HepG2 (cell line): ENCODE results near the gene KCNIP3. TPM values are rescaled to one million over a fixed set of nuclear protein-coding genes. Genes with fewer than 3 reads are reported as not detected.

Experiments used
- ATAC-seq: fragments of 200-7000 bp; cut with Tn5 transposase; 3 replicates; pipeline ENCODE4 v1.9.1; 2020; ENCODE audit warnings: mild to moderate bottlenecking, moderate library complexity
- BruUV-seq: library from RNA; stranded (reverse); fragments of 400-500 nt; replicated peaks from 2 replicates; lab custom pipeline; 2021; lab: Mats Ljungman, UMichigan
- CTCF ChIA-PET: fragments of 300-600 bp; formaldehyde crosslinking; extraction: SDS; loops from one replicate; lab custom pipeline; 2021; ENCODE audit warnings: low total read pairs, inconsistent platforms, low intra/inter-chr PET ratio; lab: Yijun Ruan, JAX
- POLR2A ChIA-PET: fragments of 350-600 bp; sonication (Branson Sonifier 250); formaldehyde crosslinking; loops from one replicate; lab custom pipeline; 2020; ENCODE audit warnings: antibody characterized with exemption, inconsistent platforms; lab: Yijun Ruan, JAX
- DNase-seq: peaks from one replicate; pipeline ENCODE4 v3.0.0-alpha.2; 2015; ENCODE audit warnings: low spot score
- FAIRE-seq: peaks from 3 replicates; lab custom pipeline; 2011; peaks lifted over from hg19 to GRCh38; lab: Jason Lieb, UNC
- H2AFZ ChIP-seq: one replicate; pipeline ENCODE4 v1.6.1; 2011; ENCODE audit warnings: low read length, inconsistent platforms
- H3K27ac ChIP-seq: fragments of 300-600 bp; 3 replicates; pipeline ENCODE4 v1.8.0; 2011; ENCODE audit warnings: mixed run types, mild to moderate bottlenecking, mixed read lengths, low read length, inconsistent platforms; ENCODE audit not compliant: insufficient read depth; ENCODE audit errors: extremely low read length
- H3K27me3 ChIP-seq, 2 experiments: fragments of 200-600 bp in 1 of 2; 2 replicates in 1 of 2; 3 replicates in 1 of 2; pipeline versions ENCODE4 v1.6.0 to v1.8.0; 2011; ENCODE audit warnings: low read length in 2 of 2, mild to moderate bottlenecking in 2 of 2, moderate library complexity in 2 of 2, inconsistent platforms in 1 of 2; ENCODE audit not compliant: insufficient read depth in 2 of 2, control insufficient read depth in 1 of 2
- H3K36me3 ChIP-seq, 2 experiments: fragments of 200-600 bp in 1 of 2; replicated peaks in 1 of 2; 2 replicates in 1 of 2; 3 replicates in 1 of 2; pipeline versions ENCODE4 v1.5.1 to v1.8.0; 2011; ENCODE audit warnings: low read length in 2 of 2, inconsistent platforms in 1 of 2; ENCODE audit not compliant: insufficient read depth in 2 of 2, control insufficient read depth in 1 of 2
- H3K4me1 ChIP-seq: 2 replicates; pipeline ENCODE4 v1.5.1; 2012; ENCODE audit warnings: low read length, inconsistent platforms; ENCODE audit not compliant: insufficient read depth
- H3K4me2 ChIP-seq: 2 replicates; pipeline ENCODE4 v1.6.0; 2011; ENCODE audit warnings: low read depth, low read length, inconsistent platforms
- H3K4me3 ChIP-seq, 3 experiments: fragments of 200-600 bp in 1 of 3; sonication (generic), shearing (Covaris generic) in 1 of 3; replicated peaks in 1 of 3; 2 replicates each; pipeline ENCODE4 v1.5.1; 2011 to 2016; ENCODE audit warnings: low read length in 3 of 3, inconsistent platforms in 2 of 3, low read depth in 2 of 3, mild to moderate bottlenecking in 2 of 3, control low read depth in 1 of 3, mixed read lengths in 1 of 3; ENCODE audit not compliant: insufficient read depth in 1 of 3
- H3K79me2 ChIP-seq: one replicate; pipeline ENCODE4 v1.6.1; 2011; ENCODE audit warnings: low read length, inconsistent platforms; ENCODE audit not compliant: insufficient read depth
- H3K9ac ChIP-seq: 2 replicates; pipeline ENCODE4 v1.6.0; 2011; ENCODE audit warnings: mild to moderate bottlenecking, low read depth, low read length, inconsistent platforms; ENCODE audit not compliant: insufficient read depth
- H3K9me3 ChIP-seq: 2 replicates; pipeline ENCODE4 v1.5.1; 2012; ENCODE audit warnings: mild to moderate bottlenecking, low read length
- H4K20me1 ChIP-seq: 2 replicates; pipeline ENCODE4 v1.6.0; 2011; ENCODE audit warnings: inconsistent platforms, mild to moderate bottlenecking, low read length, moderate library complexity; ENCODE audit not compliant: insufficient read depth
- CHCHD3 ChIP-seq: sonication (generic); formaldehyde crosslinking; IDR thresholded peaks from 2 replicates; pipeline ENCODE4 v1.8.0; 2022; ENCODE audit warnings: mild to moderate bottlenecking, missing genetic modification reagents, moderate library complexity
- CREB1 ChIP-seq, 2 experiments: fragments of 450-650 bp in 1 of 2; IDR thresholded peaks; 2 replicates each; pipeline ENCODE4 v1.6.1; 2016 to 2017; ENCODE audit warnings: control low read depth in 1 of 2, mild to moderate bottlenecking in 1 of 2, missing compliant biosample characterization in 1 of 2, missing genetic modification characterization in 1 of 2
- EEA1 ChIP-seq: sonication (generic); formaldehyde crosslinking; IDR thresholded peaks from 2 replicates; pipeline ENCODE4 v1.5.1; 2020; ENCODE audit warnings: mild to moderate bottlenecking, missing genetic modification reagents, borderline replicate concordance
- ELF1 ChIP-seq: sonication (generic); formaldehyde crosslinking; IDR thresholded peaks from 2 replicates; pipeline ENCODE4 v1.4.0; 2020; ENCODE audit warnings: missing genetic modification reagents
- FLYWCH1 ChIP-seq: sonication (generic); formaldehyde crosslinking; IDR thresholded peaks from 2 replicates; pipeline ENCODE4 v1.8.1; 2023; ENCODE audit warnings: mild to moderate bottlenecking, missing genetic modification reagents
- FOXA3 ChIP-seq: IDR thresholded peaks from 2 replicates; pipeline ENCODE4 v1.6.1; 2016; ENCODE audit warnings: missing genetic modification reagents, missing compliant biosample characterization
- PLRG1 ChIP-seq: fragments of 450-650 bp; conservative IDR thresholded peaks from 2 replicates; pipeline ENCODE4 v1.6.1; 2016
- SALL2 ChIP-seq: sonication (generic); formaldehyde crosslinking; IDR thresholded peaks from 2 replicates; pipeline ENCODE4 v1.8.1; 2023; ENCODE audit warnings: mild to moderate bottlenecking, missing genetic modification reagents, inconsistent platforms
- SIN3A ChIP-seq: IDR thresholded peaks from 2 replicates; pipeline ENCODE4 v1.6.1; 2011; ENCODE audit warnings: low read depth, mild to moderate bottlenecking, control low read depth, low read length, borderline replicate concordance
- ZFP36L1 ChIP-seq: sonication (generic); formaldehyde crosslinking; IDR thresholded peaks from 2 replicates; pipeline ENCODE4 v1.8.0; 2022; ENCODE audit warnings: mild to moderate bottlenecking, missing genetic modification reagents, moderate library complexity
- ZNF235 ChIP-seq: sonication (generic); formaldehyde crosslinking; IDR thresholded peaks from 2 replicates; pipeline ENCODE4 v1.8.1; 2023; ENCODE audit warnings: mild to moderate bottlenecking, missing genetic modification reagents, borderline replicate concordance
- ZNF274 ChIP-seq: sonication (generic); formaldehyde crosslinking; IDR thresholded peaks from 2 replicates; pipeline ENCODE4 v1.5.1; 2020; ENCODE audit warnings: mild to moderate bottlenecking, missing genetic modification reagents
- ZNF367 ChIP-seq: sonication (generic); formaldehyde crosslinking; IDR thresholded peaks from 2 replicates; pipeline ENCODE4 v1.4.0; 2020; ENCODE audit warnings: missing genetic modification reagents, borderline replicate concordance
- ZSCAN21 ChIP-seq: sonication (generic); formaldehyde crosslinking; IDR thresholded peaks from 2 replicates; pipeline ENCODE4 v1.8.0; 2022; ENCODE audit warnings: mild to moderate bottlenecking, missing genetic modification reagents, moderate library complexity, borderline replicate concordance
- WGBS: methylation state at CpG from one replicate; pipeline ENCODE4 v1.1.6; 2017; ENCODE audit warnings: low lambda C conversion rate; 5-methylcytosine and 5-hydroxymethylcytosine counted together
- in situ Hi-C: cut with HindIII; loops from 2 replicates; pipeline ENCODE4 v1.10.0; 2017; ENCODE audit warnings: low pct_unique_long_range_greater_than_20kb; ENCODE audit not compliant: extremely low pct_ligation_motif_present
- intact Hi-C: fragments of 100-400 bp; cut with micrococcal nuclease; formaldehyde crosslinking; loops from one replicate; pipeline ENCODE4 v1.10.0; 2022; ENCODE audit not compliant: unreplicated experiment
- polyA plus RNA-seq, 8 experiments: library from polyadenylated mRNA; depleted of rRNA in 3 of 8; stranded (reverse) in 7 of 8; unstranded in 1 of 8; fragments of >200 nt; fragmentation: Illumina TruSeq in 4 of 8; extraction: Trizol in 4 of 8; gene quantifications; 2 replicates each; pipeline versions ENCODE4 v1.2.1 to v1.2.3, GENCODE V29; 2011 to 2016; ENCODE audit warnings: low read depth in 4 of 8, missing spikeins in 1 of 8, mixed read lengths in 1 of 8; ENCODE audit not compliant: insufficient read depth in 1 of 8
- total RNA-seq, 5 experiments: library from RNA; depleted of rRNA; stranded (reverse); fragments of >200 nt; fragmentation: Illumina TruSeq; extraction: Trizol; gene quantifications; 2 replicates each; pipeline ENCODE4 v1.2.3, GENCODE V29; 2016; ENCODE audit warnings: low read depth in 1 of 5
- TF ChIP-seq, protein P1 (sequence below): sonication (generic); formaldehyde crosslinking; IDR thresholded peaks from 2 replicates; pipeline ENCODE4 v1.8.0; 2022; ENCODE audit warnings: missing genetic modification reagents, mild to moderate bottlenecking, borderline replicate concordance
- TF ChIP-seq, protein P2 (sequence below): sonication (generic); formaldehyde crosslinking; conservative IDR thresholded peaks from 2 replicates; pipeline ENCODE4 v1.8.0; 2022; ENCODE audit warnings: mild to moderate bottlenecking, moderate library complexity, missing genetic modification reagents

Gene KCNIP3
- total and polyA plus RNA-seq, 2 of the 13 experiments (the other 11 are each of a cell fraction or from before 2014, with no cell fraction given): not detected

DNA sequence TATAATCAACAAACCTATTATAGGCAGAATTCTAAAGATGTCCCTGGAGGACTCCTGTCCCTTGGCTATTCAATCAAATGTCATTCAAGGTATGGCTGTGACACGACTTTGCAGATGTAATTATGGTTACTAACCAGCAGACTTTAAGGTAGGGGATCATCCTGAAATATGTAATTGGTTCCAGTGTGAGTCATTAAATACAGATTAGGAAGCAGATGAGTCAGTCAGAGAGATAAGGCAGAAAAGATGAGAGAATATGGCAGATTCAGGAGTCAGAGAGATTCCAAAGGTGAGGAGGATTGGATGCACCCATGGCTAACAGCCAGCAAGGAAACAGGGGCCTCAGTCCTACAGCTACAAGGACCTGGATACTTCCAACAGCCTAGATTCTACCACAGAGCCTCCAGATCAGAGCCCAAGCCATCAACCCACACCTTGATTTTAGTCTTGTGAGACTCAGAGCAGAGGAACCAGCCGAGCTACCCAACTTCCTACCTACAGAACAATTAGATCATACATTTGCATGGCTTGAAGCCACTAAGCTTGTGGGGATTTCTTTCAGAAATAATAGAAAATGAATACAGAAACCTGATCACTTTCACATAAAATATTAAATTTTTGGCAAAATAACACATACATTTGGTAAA is 34.1 kb upstream of the KCNIP3 start:
- no TSS peak for BruUV-seq
- 2% methylated on average over 2 of the region's 2 CpGs for WGBS

DNA sequence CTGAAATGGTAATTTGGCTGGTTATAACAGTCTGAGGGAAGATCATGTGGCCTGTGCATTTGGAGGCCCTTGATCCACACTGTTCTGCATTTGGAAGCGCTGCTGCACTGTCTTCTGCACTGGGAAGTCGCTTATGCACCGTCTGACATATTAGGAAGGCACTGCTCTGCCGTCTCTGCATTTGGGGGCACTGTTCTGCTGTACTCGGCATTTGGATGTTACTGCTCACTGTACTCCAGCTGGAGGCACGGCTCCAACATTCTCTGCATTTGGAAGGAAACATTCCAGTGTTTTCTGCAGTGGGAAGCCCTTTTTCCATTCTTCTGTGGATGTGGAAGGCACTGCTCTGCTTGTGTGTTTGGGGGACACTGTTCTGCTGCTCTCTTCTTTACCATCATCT is 32.5 kb upstream of the KCNIP3 start:
- ChIA-PET CTCF (no interaction called here), POLR2A (no interaction called here)
- no peaks in the 10 kb centered on the region for H3K9me3 ChIP-seq
- H3K27ac ChIP-seq: no peak overlapping the region
- H3K27me3 ChIP-seq: peaks cover 11 to 37% of the 10 kb centered on the region in 2 experiments; a peak in 3 of 5 replicates
- H3K36me3 ChIP-seq: no peaks in the 10 kb centered on the region
- BruUV-seq: no TSS peak
- in situ Hi-C loops (no loop called here), intact Hi-C loops (no loop called here)
- ATAC-seq (peak; percentile 58), DNase-seq (no peak), FAIRE-seq (no peak)
- no peak overlapping the region for H2AFZ ChIP-seq
- no peak overlapping the region for H3K9ac ChIP-seq
- no peaks in the 10 kb centered on the region for H3K79me2 ChIP-seq
- no peak overlapping the region for H3K4me3 ChIP-seq
- H3K4me1 ChIP-seq: no peaks in the 10 kb centered on the region
- 2% methylated on average over 6 of the region's 6 CpGs for WGBS
- H3K4me2 ChIP-seq: no peak overlapping the region
- no peaks in the 10 kb centered on the region for H4K20me1 ChIP-seq
- TF ChIP-seq ELF1 (CRISPR knock-in tag) (no peak), SALL2 (CRISPR knock-in tag) (no peak), FOXA3 (CRISPR knock-in tag) (no peak), ZSCAN21 (CRISPR knock-in tag) (no peak), ZFP36L1 (CRISPR knock-in tag) (no peak), ZNF235 (CRISPR knock-in tag) (no peak), ZNF274 (no peak), CREB1 (IDR thresholded peaks at IDR 0.05) (no peak), CREB1 (CRISPR knock-in tag; IDR thresholded peaks at IDR 0.05) (no peak)
- TF ChIP-seq, protein P1, sequence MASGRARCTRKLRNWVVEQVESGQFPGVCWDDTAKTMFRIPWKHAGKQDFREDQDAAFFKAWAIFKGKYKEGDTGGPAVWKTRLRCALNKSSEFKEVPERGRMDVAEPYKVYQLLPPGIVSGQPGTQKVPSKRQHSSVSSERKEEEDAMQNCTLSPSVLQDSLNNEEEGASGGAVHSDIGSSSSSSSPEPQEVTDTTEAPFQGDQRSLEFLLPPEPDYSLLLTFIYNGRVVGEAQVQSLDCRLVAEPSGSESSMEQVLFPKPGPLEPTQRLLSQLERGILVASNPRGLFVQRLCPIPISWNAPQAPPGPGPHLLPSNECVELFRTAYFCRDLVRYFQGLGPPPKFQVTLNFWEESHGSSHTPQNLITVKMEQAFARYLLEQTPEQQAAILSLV: no peak

More for the DNA sequence above, 34.1 kb upstream of the KCNIP3 start:
- H4K20me1 ChIP-seq: no peaks in the 10 kb centered on the region
- no peaks in the 10 kb centered on the region for H3K79me2 ChIP-seq
- ATAC-seq (no peak), DNase-seq (no peak), FAIRE-seq (no peak)
- H3K27ac ChIP-seq: no peak overlapping the region
- H3K4me3 ChIP-seq: no peak overlapping the region
- intact Hi-C loops: no loop called here
- H3K9ac ChIP-seq: no peak overlapping the region
- H3K36me3 ChIP-seq: no peaks in the 10 kb centered on the region
- H3K9me3 ChIP-seq: no peaks in the 10 kb centered on the region
- in situ Hi-C loops: no loop called here
- no peak overlapping the region for H3K4me2 ChIP-seq
- POLR2A ChIA-PET: no interaction called here
- CTCF ChIA-PET: no interaction called here
- no peaks in the 10 kb centered on the region for H3K4me1 ChIP-seq
- TF ChIP-seq ZNF367 (CRISPR knock-in tag): no peak
- no peak for TF ChIP-seq FLYWCH1 (CRISPR knock-in tag)
- TF ChIP-seq EEA1 (CRISPR knock-in tag): no peak
- TF ChIP-seq SIN3A: no peak
- TF ChIP-seq, protein P2, sequence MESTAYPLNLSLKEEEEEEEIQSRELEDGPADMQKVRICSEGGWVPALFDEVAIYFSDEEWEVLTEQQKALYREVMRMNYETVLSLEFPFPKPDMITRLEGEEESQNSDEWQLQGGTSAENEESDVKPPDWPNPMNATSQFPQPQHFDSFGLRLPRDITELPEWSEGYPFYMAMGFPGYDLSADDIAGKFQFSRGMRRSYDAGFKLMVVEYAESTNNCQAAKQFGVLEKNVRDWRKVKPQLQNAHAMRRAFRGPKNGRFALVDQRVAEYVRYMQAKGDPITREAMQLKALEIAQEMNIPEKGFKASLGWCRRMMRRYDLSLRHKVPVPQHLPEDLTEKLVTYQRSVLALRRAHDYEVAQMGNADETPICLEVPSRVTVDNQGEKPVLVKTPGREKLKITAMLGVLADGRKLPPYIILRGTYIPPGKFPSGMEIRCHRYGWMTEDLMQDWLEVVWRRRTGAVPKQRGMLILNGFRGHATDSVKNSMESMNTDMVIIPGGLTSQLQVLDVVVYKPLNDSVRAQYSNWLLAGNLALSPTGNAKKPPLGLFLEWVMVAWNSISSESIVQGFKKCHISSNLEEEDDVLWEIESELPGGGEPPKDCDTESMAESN (CRISPR knock-in tag): no peak
- no peak for TF ChIP-seq PLRG1
- TF ChIP-seq CHCHD3 (CRISPR knock-in tag): no peak
- H2AFZ ChIP-seq: no peak overlapping the region
- H3K27me3 ChIP-seq: peaks cover 9 to 29% of the 10 kb centered on the region in 2 experiments; a peak in 3 of 5 replicates
